ENCODE data around the gene LMBR1. TPM values are rescaled to one million over a fixed set of nuclear protein-coding genes. Genes with fewer than 3 reads are reported as not detected.

The LMBR1 gene
- total RNA-seq, 1 donor from 2014 or later = 49.7 TPM

DNA sequence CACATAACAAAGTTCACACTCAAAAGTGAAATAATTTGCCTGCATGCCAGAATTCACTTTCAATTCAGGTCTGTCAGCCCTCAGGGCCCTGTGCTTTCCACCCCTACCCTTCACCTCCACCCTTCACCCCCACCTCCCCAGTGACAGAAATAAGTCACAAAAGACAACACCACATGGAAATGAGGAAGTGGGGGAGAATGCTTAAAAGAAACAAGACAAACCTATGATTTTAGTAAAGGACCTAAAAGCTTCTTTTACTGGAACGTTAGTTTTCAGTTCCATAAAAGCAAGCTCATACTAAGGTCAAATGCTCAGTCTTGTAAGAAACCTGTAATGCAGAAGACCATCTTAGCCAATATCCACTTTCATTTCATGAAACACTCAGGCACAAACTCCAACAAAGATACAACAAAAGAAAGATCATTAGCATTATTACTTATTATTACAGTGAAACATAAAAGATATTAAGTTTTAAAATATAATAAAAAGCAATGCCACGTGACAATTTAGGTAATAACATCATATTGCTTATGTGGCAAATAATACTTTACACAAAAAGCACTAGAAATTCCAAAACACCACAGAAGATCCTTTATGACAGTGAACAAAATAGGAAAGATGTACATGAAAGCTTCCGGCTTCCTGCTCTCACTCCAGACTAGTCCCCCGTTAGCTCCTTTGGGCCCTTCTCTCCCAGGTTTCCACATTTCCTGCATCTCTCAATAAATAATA is 112.1 kb downstream of the LMBR1 start:
- H3K4me3 ChIP-seq (ENCODE audit: insufficient read depth, low read depth, low read length) = no peak overlapping the region
- H3K36me3 Mint-ChIP-seq (ENCODE audit: low read depth, unreplicated experiment) = no peaks in the 10 kb centered on the region
- H3K27me3 ChIP-seq (ENCODE audit: insufficient read depth, low read length) = no peaks in the 10 kb centered on the region
- no peak overlapping the region for H3K27ac ChIP-seq (ENCODE audit: low read depth, low read length)
- H3K4me3 Mint-ChIP-seq (ENCODE audit: unreplicated experiment) = no peak overlapping the region
- no peak for TF ChIP-seq EZH2 (IDR thresholded peaks at IDR 0.05; ENCODE audit: insufficient read depth, low read length)
- TF ChIP-seq, protein P1, sequence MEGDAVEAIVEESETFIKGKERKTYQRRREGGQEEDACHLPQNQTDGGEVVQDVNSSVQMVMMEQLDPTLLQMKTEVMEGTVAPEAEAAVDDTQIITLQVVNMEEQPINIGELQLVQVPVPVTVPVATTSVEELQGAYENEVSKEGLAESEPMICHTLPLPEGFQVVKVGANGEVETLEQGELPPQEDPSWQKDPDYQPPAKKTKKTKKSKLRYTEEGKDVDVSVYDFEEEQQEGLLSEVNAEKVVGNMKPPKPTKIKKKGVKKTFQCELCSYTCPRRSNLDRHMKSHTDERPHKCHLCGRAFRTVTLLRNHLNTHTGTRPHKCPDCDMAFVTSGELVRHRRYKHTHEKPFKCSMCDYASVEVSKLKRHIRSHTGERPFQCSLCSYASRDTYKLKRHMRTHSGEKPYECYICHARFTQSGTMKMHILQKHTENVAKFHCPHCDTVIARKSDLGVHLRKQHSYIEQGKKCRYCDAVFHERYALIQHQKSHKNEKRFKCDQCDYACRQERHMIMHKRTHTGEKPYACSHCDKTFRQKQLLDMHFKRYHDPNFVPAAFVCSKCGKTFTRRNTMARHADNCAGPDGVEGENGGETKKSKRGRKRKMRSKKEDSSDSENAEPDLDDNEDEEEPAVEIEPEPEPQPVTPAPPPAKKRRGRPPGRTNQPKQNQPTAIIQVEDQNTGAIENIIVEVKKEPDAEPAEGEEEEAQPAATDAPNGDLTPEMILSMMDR (IDR thresholded peaks at IDR 0.05; ENCODE audit: insufficient read depth, low read depth, low read length) = no peak
- no peaks in the 10 kb centered on the region for H3K36me3 ChIP-seq (ENCODE audit: insufficient read depth, low read length)
- H3K27me3 Mint-ChIP-seq (ENCODE audit: low read depth, unreplicated experiment) = no peaks in the 10 kb centered on the region
- no peak for DNase-seq (ENCODE audit: low read depth)
- no peaks in the 10 kb centered on the region for H3K9me3 Mint-ChIP-seq (ENCODE audit: unreplicated experiment)
- H3K4me2 ChIP-seq (ENCODE audit: low read length) = no peak overlapping the region
- no peaks in the 10 kb centered on the region for H3K79me2 ChIP-seq (ENCODE audit: insufficient read depth, low read length)
- no peak overlapping the region for H3K27ac Mint-ChIP-seq (ENCODE audit: unreplicated experiment)
- H3K9me3 ChIP-seq (ENCODE audit: insufficient read depth, low read depth, low read length) = no peaks in the 10 kb centered on the region
- H3K4me1 Mint-ChIP-seq (ENCODE audit: low read depth, unreplicated experiment) = peaks cover 11% of the 10 kb centered on the region
- no peak overlapping the region for H3K9ac ChIP-seq (ENCODE audit: low read length)
- no peak for FAIRE-seq
- H3K4me1 ChIP-seq (ENCODE audit: insufficient read depth, low read length) = no peaks in the 10 kb centered on the region
- no peak overlapping the region for H2AFZ ChIP-seq (ENCODE audit: low read depth, low read length)
- peaks cover 4% of the 10 kb centered on the region for H4K20me1 ChIP-seq (ENCODE audit: insufficient read depth, low read length)

DNA sequence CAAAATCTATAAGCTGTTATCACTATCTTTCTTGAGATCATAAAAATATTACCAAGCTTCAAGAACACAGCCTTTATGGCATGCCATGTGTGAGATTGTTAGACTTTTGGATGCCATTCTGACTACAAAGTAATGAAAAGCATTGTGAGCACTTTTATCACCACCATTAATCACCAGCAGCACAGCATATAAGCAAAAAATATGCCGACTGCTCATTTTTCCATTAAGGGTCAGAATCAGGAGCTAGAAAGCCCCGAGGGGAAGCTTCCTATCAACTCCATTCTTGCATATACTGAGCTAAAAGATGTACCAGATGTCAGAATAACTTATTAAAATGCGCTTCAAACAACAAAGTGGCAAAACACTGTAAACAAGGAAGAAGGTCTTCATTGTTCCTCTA is 114.3 kb downstream of the LMBR1 start:
- peaks cover 4% of the 10 kb centered on the region for H3K4me1 Mint-ChIP-seq (ENCODE audit: low read depth, unreplicated experiment)
- peaks cover 3% of the 10 kb centered on the region for H3K36me3 Mint-ChIP-seq (ENCODE audit: low read depth, unreplicated experiment)
- no peaks in the 10 kb centered on the region for H3K9me3 Mint-ChIP-seq (ENCODE audit: unreplicated experiment)
- no peak for TF ChIP-seq EZH2 (IDR thresholded peaks at IDR 0.05; ENCODE audit: insufficient read depth, low read length)
- TF ChIP-seq, protein P1 (IDR thresholded peaks at IDR 0.05; ENCODE audit: insufficient read depth, low read depth, low read length) = no peak
- H3K9ac ChIP-seq (ENCODE audit: low read length) = no peak overlapping the region
- FAIRE-seq (no peak), DNase-seq (ENCODE audit: low read depth) (no peak)
- H3K4me1 ChIP-seq (ENCODE audit: insufficient read depth, low read length) = no peaks in the 10 kb centered on the region
- H3K79me2 ChIP-seq (ENCODE audit: insufficient read depth, low read length) = no peaks in the 10 kb centered on the region
- H4K20me1 ChIP-seq (ENCODE audit: insufficient read depth, low read length) = peaks cover 4% of the 10 kb centered on the region
- no peak overlapping the region for H3K4me2 ChIP-seq (ENCODE audit: low read length)
- H3K9me3 ChIP-seq (ENCODE audit: insufficient read depth, low read depth, low read length) = no peaks in the 10 kb centered on the region
- H3K4me3 Mint-ChIP-seq (ENCODE audit: unreplicated experiment) = no peak overlapping the region
- H3K27me3 ChIP-seq (ENCODE audit: insufficient read depth, low read length) = no peaks in the 10 kb centered on the region
- H3K27ac Mint-ChIP-seq (ENCODE audit: unreplicated experiment) = no peak overlapping the region
- no peak overlapping the region for H3K27ac ChIP-seq (ENCODE audit: low read depth, low read length)
- H3K4me3 ChIP-seq (ENCODE audit: insufficient read depth, low read depth, low read length) = no peak overlapping the region
- no peak overlapping the region for H2AFZ ChIP-seq (ENCODE audit: low read depth, low read length)
- H3K36me3 ChIP-seq (ENCODE audit: insufficient read depth, low read length) = no peaks in the 10 kb centered on the region
- no peaks in the 10 kb centered on the region for H3K27me3 Mint-ChIP-seq (ENCODE audit: low read depth, unreplicated experiment)

DNA sequence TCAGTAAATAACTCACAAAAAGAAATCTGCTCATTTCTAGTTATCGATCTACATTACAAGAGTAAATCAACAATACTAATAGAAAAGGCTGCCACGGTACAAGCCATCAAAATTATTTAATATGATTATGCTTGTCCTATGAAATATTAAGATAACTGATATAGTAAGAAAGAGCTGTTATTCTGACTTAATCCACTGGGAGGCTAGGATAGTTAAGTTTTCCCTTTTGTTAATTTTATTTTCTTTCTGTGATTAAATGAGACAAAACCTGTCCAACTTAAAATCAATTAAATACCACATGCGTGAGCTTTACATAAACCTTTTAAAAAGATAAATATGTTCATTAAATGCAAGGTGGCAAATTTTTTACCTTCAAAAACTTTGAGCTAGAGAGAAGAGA is 114.8 kb downstream of the LMBR1 start:
- Histone ChIP-seq H3K4me2 (ENCODE audit: low read length) (no peak overlapping the region), H3K4me1 (ENCODE audit: insufficient read depth, low read length) (no peaks in the 10 kb centered on the region), H3K9me3 (ENCODE audit: insufficient read depth, low read depth, low read length) (no peaks in the 10 kb centered on the region), H3K27me3 (ENCODE audit: insufficient read depth, low read length) (no peaks in the 10 kb centered on the region), H2AFZ (ENCODE audit: low read depth, low read length) (no peak overlapping the region), H4K20me1 (ENCODE audit: insufficient read depth, low read length) (peaks cover 4% of the 10 kb centered on the region), H3K36me3 (ENCODE audit: insufficient read depth, low read length) (no peaks in the 10 kb centered on the region), H3K9ac (ENCODE audit: low read length) (no peak overlapping the region), H3K79me2 (ENCODE audit: insufficient read depth, low read length) (no peaks in the 10 kb centered on the region), H3K4me3 (ENCODE audit: insufficient read depth, low read depth, low read length) (no peak overlapping the region), H3K27ac (ENCODE audit: low read depth, low read length) (no peak overlapping the region)
- Mint-ChIP-seq H3K27me3 (ENCODE audit: low read depth, unreplicated experiment) (no peaks in the 10 kb centered on the region), H3K36me3 (ENCODE audit: low read depth, unreplicated experiment) (peaks cover 3% of the 10 kb centered on the region), H3K27ac (ENCODE audit: unreplicated experiment) (no peak overlapping the region), H3K4me1 (ENCODE audit: low read depth, unreplicated experiment) (peaks cover 4% of the 10 kb centered on the region), H3K4me3 (ENCODE audit: unreplicated experiment) (no peak overlapping the region), H3K9me3 (ENCODE audit: unreplicated experiment) (no peaks in the 10 kb centered on the region)
- FAIRE-seq (no peak), DNase-seq (ENCODE audit: low read depth) (no peak)
- TF ChIP-seq, protein P1 (IDR thresholded peaks at IDR 0.05; ENCODE audit: insufficient read depth, low read depth, low read length) = no peak
- no peak for TF ChIP-seq EZH2 (IDR thresholded peaks at IDR 0.05; ENCODE audit: insufficient read depth, low read length)

Measured in astrocyte (in vitro differentiated cells and primary cell).